Keratinocyte (primary cell): Measurements from ENCODE around the gene ZIC5.

ENCODE experiments used
- EZH2 ChIP-seq: IDR thresholded peaks from one replicate; pipeline ENCODE4 v1.6.1; 2012; ENCODE audit warnings: inconsistent platforms, mild to moderate bottlenecking, low read length, moderate library complexity
- TF ChIP-seq, protein P1 (sequence below), 3 experiments: IDR thresholded peaks in 1 of 3; conservative IDR thresholded peaks in 1 of 3; optimal IDR thresholded peaks in 1 of 3; 2 replicates in 2 of 3; 3 replicates in 1 of 3; pipeline versions ENCODE3 to v1.5.1; 2011; ENCODE audit warnings: low read length in 3 of 3, mild to moderate bottlenecking in 3 of 3, moderate library complexity in 2 of 3, control low read depth in 1 of 3, inconsistent platforms in 1 of 3; ENCODE audit not compliant: insufficient read depth in 2 of 3; ENCODE audit errors: extremely low read depth in 1 of 3

DNA sequence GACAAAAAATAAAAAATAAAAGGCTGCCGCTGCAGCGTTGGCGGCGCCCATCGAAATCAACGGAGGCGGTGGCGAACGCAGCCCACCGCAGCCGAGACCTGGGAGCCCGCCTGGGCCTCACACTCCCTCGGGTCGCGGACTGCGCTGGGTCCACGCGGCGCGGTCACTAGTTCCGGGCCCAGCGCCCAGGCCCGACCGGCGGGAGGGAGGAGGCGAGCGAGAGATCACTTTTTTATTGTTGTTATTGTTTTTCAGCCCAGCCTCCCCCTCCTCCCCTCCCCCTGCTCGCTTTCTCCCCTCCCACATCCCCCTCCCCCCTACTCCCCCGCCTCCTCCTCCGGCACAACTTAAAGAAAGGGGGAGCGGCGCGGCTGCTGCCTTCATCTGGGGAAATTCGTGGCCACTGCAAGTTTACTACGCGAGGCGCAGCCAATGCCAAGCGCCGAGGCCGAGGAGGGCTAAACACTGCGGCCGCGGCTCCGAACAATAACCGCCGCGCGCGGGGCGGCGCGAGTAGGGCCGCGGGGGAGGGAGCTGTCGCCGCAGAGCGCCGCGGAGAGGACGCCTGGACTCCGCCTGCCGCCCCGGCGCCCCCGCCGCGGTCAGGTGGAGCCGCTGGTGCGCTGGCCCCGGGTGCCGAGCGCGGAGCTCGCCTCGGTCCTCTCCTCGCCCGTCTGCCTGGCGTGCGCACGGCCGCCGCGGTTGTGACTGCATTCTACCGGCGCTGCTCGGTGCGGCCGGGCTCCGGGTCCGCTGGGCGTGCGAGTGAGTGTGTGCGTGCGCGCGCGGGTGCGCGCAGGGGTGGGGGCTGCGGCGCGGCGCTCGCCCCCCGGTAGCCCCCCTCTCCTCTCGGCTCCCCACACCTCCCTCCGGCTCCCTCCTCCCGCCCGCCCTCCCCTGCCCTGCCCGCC lies 9.5 kb upstream of the ZIC5 start:
- TF ChIP-seq, protein P1, sequence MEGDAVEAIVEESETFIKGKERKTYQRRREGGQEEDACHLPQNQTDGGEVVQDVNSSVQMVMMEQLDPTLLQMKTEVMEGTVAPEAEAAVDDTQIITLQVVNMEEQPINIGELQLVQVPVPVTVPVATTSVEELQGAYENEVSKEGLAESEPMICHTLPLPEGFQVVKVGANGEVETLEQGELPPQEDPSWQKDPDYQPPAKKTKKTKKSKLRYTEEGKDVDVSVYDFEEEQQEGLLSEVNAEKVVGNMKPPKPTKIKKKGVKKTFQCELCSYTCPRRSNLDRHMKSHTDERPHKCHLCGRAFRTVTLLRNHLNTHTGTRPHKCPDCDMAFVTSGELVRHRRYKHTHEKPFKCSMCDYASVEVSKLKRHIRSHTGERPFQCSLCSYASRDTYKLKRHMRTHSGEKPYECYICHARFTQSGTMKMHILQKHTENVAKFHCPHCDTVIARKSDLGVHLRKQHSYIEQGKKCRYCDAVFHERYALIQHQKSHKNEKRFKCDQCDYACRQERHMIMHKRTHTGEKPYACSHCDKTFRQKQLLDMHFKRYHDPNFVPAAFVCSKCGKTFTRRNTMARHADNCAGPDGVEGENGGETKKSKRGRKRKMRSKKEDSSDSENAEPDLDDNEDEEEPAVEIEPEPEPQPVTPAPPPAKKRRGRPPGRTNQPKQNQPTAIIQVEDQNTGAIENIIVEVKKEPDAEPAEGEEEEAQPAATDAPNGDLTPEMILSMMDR (optimal IDR thresholded peaks at IDR 0.05 in 1 of 3, IDR thresholded peaks at IDR 0.05 in 1 of 3, conservative IDR thresholded peaks at IDR 0.05 in 1 of 3; ENCODE audit: extremely low read depth in 1 of 3, insufficient read depth in 2 of 3, low read length in 3 of 3), result no peak
- TF ChIP-seq EZH2, result peak; percentile 44
